HepG2 (cell line): ENCODE measurements around the gene WDCP. TPM values are rescaled to one million over a fixed set of nuclear protein-coding genes. Genes with fewer than 3 reads are reported as not detected.

Experiments
- ATF7 ChIP-seq, 2 experiments: fragments of 450-650 bp in 1 of 2; sonication (generic) in 1 of 2; formaldehyde crosslinking in 1 of 2; IDR thresholded peaks; 2 replicates each; pipeline versions ENCODE4 v1.4.0 to v1.6.1; 2016 to 2020; ENCODE audit warnings: antibody characterized with exemption in 1 of 2, mild to moderate bottlenecking in 1 of 2, missing genetic modification reagents in 1 of 2
- MBD4 ChIP-seq: IDR thresholded peaks from 2 replicates; pipeline ENCODE4 v1.6.1; 2012; ENCODE audit warnings: low read length, inconsistent platforms, borderline replicate concordance
- MTA3 ChIP-seq: sonication (generic); formaldehyde crosslinking; IDR thresholded peaks from 2 replicates; pipeline ENCODE4 v1.4.0; 2020; ENCODE audit warnings: missing genetic modification reagents
- NFATC3 ChIP-seq: sonication (generic); formaldehyde crosslinking; IDR thresholded peaks from 2 replicates; pipeline ENCODE4 v1.5.1; 2020; ENCODE audit warnings: mild to moderate bottlenecking, missing genetic modification reagents
- PHF21A ChIP-seq: sonication (generic); formaldehyde crosslinking; IDR thresholded peaks from 2 replicates; pipeline ENCODE4 v1.5.0; 2020; ENCODE audit warnings: mild to moderate bottlenecking, missing genetic modification reagents
- TSC22D2 ChIP-seq: sonication (generic); formaldehyde crosslinking; IDR thresholded peaks from 2 replicates; pipeline ENCODE4 v1.5.1; 2020; ENCODE audit warnings: missing genetic modification reagents, mild to moderate bottlenecking, borderline replicate concordance
- ZHX2 ChIP-seq, 2 experiments: sonication (generic) in 1 of 2; formaldehyde crosslinking in 1 of 2; IDR thresholded peaks; 2 replicates each; pipeline versions ENCODE4 v1.6.1 to v1.9.0; 2014 to 2022; ENCODE audit warnings: antibody characterized with exemption in 1 of 2, borderline replicate concordance in 1 of 2, inconsistent platforms in 1 of 2, low read depth in 1 of 2, missing genetic modification reagents in 1 of 2
- ZNF124 ChIP-seq: sonication (generic); formaldehyde crosslinking; IDR thresholded peaks from 2 replicates; pipeline ENCODE4 v1.4.0; 2020; ENCODE audit warnings: missing genetic modification reagents
- ZNF574 ChIP-seq: sonication (generic); formaldehyde crosslinking; IDR thresholded peaks from 2 replicates; pipeline ENCODE4 v1.4.0; 2020; ENCODE audit warnings: missing genetic modification reagents
- ZNF891 ChIP-seq: sonication (generic); formaldehyde crosslinking; IDR thresholded peaks from 2 replicates; pipeline ENCODE4 v1.5.0; 2020; ENCODE audit warnings: mild to moderate bottlenecking, missing genetic modification reagents
- polyA plus RNA-seq, 8 experiments: library from polyadenylated mRNA; depleted of rRNA in 3 of 8; stranded (reverse) in 7 of 8; unstranded in 1 of 8; fragments of >200 nt; fragmentation: Illumina TruSeq in 4 of 8; extraction: Trizol in 4 of 8; gene quantifications; 2 replicates each; pipeline versions ENCODE4 v1.2.1 to v1.2.3, GENCODE V29; 2011 to 2016; ENCODE audit warnings: low read depth in 4 of 8, missing spikeins in 1 of 8, mixed read lengths in 1 of 8; ENCODE audit not compliant: insufficient read depth in 1 of 8
- total RNA-seq, 5 experiments: library from RNA; depleted of rRNA; stranded (reverse); fragments of >200 nt; fragmentation: Illumina TruSeq; extraction: Trizol; gene quantifications; 2 replicates each; pipeline ENCODE4 v1.2.3, GENCODE V29; 2016; ENCODE audit warnings: low read depth in 1 of 5
- TF ChIP-seq, protein P1 (sequence below): sonication (generic); formaldehyde crosslinking; IDR thresholded peaks from 2 replicates; pipeline ENCODE4 v1.5.0; 2020; ENCODE audit warnings: mild to moderate bottlenecking, missing genetic modification reagents
- TF ChIP-seq, protein P2 (sequence below): sonication (generic); formaldehyde crosslinking; conservative IDR thresholded peaks from 2 replicates; pipeline ENCODE4 v1.8.1; 2023; ENCODE audit warnings: missing genetic modification reagents

The WDCP gene
- total and polyA plus RNA-seq, 2 of the 13 experiments (the other 11 are each of a cell fraction or from before 2014, with no cell fraction given): 17.4 to 22.6 TPM

GRCh38 chr2:24022324-24022974 lies 24.7 kb downstream of the WDCP start (continued):
- TF ChIP-seq ATF7 (IDR thresholded peaks at IDR 0.05): no peak
- TF ChIP-seq ATF7 (CRISPR knock-in tag; IDR thresholded peaks at IDR 0.05): peak; percentile 30; the same call in 1 of the 2 replicates
- no peak for TF ChIP-seq ZNF891
- TF ChIP-seq, protein P1, sequence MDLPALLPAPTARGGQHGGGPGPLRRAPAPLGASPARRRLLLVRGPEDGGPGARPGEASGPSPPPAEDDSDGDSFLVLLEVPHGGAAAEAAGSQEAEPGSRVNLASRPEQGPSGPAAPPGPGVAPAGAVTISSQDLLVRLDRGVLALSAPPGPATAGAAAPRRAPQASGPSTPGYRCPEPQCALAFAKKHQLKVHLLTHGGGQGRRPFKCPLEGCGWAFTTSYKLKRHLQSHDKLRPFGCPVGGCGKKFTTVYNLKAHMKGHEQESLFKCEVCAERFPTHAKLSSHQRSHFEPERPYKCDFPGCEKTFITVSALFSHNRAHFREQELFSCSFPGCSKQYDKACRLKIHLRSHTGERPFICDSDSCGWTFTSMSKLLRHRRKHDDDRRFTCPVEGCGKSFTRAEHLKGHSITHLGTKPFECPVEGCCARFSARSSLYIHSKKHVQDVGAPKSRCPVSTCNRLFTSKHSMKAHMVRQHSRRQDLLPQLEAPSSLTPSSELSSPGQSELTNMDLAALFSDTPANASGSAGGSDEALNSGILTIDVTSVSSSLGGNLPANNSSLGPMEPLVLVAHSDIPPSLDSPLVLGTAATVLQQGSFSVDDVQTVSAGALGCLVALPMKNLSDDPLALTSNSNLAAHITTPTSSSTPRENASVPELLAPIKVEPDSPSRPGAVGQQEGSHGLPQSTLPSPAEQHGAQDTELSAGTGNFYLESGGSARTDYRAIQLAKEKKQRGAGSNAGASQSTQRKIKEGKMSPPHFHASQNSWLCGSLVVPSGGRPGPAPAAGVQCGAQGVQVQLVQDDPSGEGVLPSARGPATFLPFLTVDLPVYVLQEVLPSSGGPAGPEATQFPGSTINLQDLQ (CRISPR knock-in tag): no peak
- TF ChIP-seq ZNF574 (CRISPR knock-in tag): peak; percentile 86
- peak; percentile 82 for TF ChIP-seq PHF21A (CRISPR knock-in tag)
- TF ChIP-seq ZHX2 (IDR thresholded peaks at IDR 0.05; ENCODE audit: low read depth): no peak
- TF ChIP-seq ZHX2 (CRISPR knock-in tag; IDR thresholded peaks at IDR 0.05; ENCODE audit: borderline replicate concordance): no peak
- 0 out of 2 replicates have a peak, but pooled peaks have one; percentile 32 for TF ChIP-seq NFATC3
- TF ChIP-seq, protein P2, sequence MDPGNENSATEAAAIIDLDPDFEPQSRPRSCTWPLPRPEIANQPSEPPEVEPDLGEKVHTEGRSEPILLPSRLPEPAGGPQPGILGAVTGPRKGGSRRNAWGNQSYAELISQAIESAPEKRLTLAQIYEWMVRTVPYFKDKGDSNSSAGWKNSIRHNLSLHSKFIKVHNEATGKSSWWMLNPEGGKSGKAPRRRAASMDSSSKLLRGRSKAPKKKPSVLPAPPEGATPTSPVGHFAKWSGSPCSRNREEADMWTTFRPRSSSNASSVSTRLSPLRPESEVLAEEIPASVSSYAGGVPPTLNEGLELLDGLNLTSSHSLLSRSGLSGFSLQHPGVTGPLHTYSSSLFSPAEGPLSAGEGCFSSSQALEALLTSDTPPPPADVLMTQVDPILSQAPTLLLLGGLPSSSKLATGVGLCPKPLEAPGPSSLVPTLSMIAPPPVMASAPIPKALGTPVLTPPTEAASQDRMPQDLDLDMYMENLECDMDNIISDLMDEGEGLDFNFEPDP (CRISPR knock-in tag): no peak
- TF ChIP-seq TSC22D2: no peak
- no peak for TF ChIP-seq MBD4
- no peak for TF ChIP-seq MTA3 (CRISPR knock-in tag)
- peak; percentile 55; the same call in 1 of the 2 replicates for TF ChIP-seq ZNF124 (CRISPR knock-in tag)
